GM19397 (cell line): ENCODE results near the gene MED15.

Experiments used
- ATAC-seq: cut with Tn5 transposase; IDR thresholded peaks from one replicate; pipeline ENCODE4 v1.9.1; 2021; ENCODE audit warnings: mild to moderate bottlenecking, moderate library complexity; ENCODE audit not compliant: unreplicated experiment

MED15 gene

GRCh38 chr22:20567993-20568417 is 60.6 kb downstream of the MED15 start:
- ATAC-seq: no peak

DNA sequence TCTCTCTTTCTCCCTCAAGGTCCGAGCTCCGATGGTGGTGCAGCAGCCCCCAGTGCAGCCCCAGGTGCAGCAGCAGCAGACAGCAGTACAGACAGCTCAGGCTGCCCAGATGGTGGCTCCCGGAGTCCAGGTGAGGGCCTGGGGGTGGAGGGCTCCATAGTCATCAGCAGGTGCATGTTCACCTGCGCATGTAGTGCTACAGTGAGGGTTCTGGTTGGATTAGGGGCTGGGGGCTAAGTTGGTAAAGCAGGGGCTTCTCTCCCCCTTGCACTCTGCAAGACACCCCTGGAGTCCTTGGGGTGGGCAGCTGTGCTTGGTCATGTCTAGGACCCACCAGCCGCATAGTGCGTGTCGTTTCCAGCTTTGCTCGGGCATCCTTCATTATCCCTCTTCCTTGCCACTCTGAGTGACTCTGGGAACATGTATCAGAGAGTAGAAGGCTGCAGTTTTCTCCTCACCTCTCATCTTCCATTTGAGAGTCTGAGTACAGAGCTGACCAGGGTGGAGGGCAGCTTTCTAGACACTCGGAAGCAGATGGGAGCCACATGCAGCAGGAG is 61.2 kb downstream of the MED15 start:
- no peak for ATAC-seq

DNA sequence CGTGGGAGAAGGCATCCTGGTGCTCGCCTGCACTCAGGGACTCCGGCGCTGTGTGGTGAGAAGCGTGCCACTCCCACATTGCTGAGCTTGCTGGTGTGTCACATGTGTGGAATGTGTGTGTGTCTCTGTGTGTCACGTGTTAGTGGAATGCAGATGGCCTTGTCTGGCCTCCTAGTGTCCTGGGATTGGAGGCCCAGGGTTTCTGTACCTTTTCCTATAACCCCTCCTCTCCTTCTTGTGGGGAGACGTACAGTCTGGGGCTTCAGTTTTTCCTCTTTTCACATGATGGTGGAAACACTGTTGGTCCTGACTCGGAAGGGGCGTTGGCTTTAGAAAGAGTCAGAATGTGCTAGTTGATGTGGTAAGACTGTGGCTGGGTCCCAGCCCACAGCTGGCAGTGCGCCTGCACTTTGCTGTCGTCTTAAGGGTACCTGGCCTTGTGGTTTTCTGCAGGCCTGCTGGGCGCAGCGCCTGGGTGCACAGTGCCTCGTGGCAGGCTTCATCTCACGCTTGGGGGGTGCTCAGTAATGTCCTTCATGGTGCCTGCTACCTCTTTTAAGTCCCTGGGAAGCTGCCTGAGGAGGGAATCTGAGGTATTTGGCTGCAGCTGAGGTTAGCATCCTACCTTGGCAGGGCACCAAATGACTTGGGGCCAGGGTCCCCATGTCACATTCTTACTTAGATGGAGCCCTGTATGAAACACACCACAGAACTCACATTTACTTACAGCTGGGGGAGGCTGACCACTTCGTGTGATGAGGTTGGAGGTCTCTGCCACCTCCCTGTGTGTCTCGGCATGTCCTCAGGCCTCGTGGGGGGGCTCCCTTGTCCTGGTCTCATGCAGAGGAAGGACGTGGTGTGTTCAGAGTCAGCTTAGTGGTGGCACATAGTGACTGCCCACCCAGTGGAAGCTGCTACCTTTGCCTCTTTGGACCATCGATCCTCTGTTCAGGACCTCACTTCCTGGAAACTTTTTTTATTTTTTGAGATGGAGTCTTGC is 61.9 kb downstream of the MED15 start:
- ATAC-seq: no peak

DNA sequence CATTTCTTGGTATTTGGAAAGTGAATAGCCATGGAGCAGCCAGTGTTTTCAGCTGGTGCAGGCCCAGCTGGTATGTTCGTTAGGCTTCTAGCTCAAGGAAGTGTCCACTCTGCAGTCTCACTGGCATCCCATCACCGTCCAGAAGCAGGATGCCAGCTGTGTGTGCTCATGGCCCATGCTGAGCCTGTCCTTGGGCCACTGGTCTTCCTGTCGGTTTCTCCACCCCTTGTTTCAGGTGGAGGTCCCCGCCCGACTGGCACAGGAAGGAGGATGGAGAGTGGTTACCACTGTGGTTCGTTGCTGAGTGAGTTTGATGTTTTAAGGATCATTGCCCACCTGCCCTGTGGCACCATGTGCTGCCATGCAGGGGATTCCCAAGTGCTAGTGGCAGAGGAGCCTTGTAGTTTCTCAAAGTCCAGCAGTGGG is 63.7 kb downstream of the MED15 start:
- ATAC-seq: no peak

GRCh38 chr22:20571531-20572007 is 64.2 kb downstream of the MED15 start:
- no peak for ATAC-seq

DNA sequence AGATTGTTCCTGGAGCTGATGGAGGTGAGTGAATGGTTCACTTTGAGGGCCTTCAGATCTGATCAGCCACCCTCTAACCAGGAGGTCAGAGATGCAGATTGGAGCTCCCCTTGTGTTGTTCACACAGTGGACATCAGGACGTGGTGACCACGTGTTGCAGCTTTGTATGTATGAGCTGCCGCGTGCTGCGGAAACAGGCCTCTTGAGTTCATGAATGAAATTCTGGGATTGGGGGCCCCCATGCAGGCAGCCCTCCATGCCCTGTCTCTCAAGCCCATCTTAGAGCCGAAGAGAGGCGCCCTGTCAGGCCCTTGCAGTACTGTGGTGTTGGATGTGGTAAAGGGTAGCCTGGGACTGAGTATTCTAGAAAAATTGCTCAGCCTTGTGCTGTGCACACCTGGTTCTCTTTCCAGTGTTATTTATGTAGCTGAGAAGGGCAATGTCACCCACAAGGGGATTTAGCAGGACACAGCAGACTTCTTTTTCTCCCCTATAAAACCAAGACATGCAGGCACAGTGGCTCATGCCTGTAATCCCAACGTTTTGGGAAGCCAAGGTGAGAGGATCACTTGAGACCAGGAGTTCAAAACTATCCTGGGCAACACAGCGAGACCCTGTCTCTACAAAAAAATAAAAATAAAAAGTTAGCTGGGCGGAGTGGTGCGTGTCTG is 64.9 kb downstream of the MED15 start:
- ATAC-seq: no peak

DNA sequence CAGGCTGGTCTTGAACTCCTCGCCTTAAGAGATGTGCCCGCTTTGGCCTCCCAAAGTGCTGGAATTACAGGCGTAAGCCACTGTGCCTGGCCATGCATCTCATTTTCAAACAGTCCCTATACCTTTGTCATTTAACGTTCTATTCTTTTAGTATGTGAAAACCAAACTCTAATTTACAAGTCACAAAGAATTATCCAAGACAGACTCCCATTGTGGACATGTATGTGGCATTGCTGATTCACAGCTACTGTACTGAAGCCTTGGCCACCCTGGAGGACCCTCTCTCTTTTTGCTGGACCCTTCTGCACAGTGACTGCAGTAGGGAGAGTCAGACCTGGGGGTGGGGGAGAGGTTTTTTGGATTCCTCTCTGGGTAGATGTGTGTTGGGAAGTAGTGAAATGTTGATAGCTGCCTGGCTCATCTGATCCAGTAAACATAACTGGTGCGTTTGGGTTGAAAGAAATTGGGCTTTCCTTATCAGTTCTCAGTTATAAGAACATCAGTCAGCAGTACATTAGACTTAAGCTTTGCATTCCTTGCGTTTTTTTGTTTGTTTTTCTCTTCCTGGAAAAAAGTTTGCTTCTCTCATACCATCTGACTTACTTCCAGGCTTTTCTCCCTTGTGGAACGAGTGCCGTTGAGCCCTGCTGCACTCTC is 65.9 kb downstream of the MED15 start:
- ATAC-seq: no peak

GRCh38 chr22:20573833-20574615 is 66.6 kb downstream of the MED15 start:
- no peak for ATAC-seq

DNA sequence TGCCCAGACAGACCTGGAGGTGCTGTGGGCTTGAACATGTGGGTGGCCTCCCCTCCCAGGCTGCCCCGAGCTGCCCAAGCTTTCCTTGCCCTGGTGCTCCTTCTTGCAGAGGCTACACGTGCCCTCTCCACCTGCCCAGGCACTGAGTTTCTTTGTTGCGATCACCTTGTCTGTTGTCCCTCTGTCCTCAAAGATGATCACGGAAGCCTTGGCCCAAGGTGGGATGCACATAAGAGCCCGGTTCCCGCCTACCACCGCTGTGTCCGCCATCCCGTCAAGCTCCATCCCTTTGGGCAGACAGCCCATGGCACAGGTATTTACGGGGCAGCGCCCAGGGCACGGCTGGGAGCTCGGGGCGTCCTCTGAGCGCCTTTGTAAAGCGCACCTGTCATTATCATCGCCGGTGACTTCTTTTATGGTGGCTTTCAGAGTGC is 67.5 kb downstream of the MED15 start:
- no peak for ATAC-seq

DNA sequence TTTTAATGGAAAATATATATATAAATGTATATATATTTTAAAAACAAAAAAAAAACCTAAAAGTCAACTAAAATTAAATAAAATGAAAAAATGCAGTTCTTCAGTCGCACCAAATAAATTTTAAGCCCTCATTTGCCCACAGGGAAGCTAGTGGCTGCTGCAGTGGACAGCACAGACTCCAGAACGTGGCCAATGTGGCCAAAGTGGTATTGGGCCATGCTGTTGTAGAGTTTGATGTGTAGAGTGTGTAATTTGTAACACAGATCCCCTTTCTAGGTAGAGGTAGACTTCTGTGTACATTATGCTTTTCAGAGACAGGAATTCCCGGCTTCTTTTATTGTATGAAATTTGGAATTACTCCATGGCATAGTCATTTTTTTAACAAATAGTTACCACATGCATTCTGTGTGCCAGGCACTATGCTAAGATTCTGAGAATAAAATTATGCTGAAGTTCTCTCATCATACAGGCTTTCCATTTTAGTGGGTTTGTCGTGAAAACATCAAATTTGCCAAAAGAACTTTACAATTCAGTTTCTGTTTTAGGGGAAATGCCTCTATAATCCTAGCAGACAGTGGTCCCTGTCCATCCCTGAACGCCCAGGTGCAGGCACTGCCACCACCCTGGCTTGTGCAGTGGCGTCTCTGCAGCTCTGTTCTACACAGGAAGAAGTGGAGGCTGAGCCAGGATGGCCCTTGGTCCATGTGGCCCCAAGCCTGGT is 68.5 kb downstream of the MED15 start:
- no peak for ATAC-seq

GRCh38 chr22:20576445-20576816 is 69.0 kb downstream of the MED15 start:
- no peak for ATAC-seq

DNA sequence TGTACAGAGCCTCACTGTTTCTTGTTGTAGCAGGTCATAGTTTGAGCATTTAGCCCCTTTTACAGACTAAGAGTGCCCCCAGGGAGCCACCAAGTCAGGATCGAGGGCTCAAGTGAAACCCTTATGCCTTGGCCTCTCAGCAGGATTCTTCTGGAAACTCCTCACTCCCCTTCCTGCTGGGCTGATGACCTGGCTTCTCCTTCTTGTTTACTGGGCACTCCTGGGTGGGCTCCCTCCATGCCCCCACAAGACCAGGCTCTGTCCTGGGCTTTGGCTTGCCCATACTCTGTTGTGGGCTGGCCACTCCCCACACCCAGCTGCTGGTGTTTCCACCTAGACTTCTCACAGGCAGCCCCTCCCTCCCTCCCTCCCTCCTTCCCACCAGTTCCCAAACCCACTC is 69.6 kb downstream of the MED15 start:
- ATAC-seq: no peak

DNA sequence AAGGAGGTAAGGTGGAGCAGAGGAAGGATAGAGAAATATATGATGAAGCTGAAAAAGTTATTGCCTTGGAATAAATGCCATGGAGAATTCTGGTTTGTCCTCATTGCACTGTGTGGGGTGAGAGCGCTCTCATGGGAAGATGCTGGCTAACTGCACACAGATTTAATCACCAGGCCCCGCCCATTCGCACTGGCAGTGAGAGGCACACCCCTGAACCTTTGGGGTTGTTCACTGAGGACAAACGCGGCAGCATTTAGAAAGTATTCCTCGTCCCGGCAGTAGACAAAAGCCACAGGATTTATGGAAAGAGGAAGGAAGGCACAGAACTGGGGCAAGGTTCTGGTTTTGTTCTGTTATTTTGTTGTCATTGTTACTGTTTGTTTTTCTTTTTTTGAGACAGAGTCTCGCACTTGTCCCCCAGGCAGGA is 70.2 kb downstream of the MED15 start:
- ATAC-seq: no peak

DNA sequence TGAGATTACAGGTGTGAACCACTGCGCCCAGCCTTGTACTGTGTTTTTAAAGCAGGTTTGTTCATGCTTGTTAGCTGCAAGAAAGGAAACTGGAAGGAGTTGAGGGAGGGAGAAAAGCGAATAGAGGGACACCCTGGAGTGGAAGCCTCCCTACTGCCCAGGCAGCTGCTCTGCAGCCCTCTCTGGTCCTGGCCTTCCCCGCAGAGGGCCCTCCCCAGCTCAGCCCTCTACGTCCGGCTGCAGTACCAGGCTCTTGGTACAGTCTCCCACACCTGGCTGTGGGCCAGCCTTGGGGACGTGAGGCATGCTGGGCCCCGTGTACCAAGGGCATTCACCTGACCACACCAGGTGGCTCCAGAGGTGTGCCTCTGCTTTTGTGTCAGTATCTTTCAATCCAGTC is 70.8 kb downstream of the MED15 start:
- ATAC-seq: no peak

DNA sequence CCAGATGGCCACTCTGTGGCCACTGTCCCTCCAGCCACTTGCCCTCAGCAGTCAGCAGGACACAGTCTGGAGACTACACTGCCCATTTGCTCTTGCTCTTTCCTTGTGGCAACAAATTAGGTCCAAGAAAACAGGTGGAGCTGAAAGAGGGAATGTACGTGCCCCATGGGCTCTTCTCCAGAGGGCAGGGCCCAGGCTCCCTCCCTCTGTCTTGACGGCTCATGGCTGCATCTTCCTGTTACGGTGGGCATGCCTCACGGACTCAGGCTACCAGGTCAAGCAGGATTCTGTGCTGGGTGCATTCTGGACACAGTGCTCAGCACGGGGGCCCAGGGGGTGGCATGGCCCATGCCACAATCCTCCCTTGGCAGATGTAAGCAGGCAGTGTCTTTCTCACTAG is 71.3 kb downstream of the MED15 start:
- no peak for ATAC-seq

GRCh38 chr22:20579273-20580120 is 72.1 kb downstream of the MED15 start:
- no peak for ATAC-seq

GRCh38 chr22:20580179-20580578 is 72.8 kb downstream of the MED15 start:
- no peak for ATAC-seq

GRCh38 chr22:20580611-20581502 is 73.4 kb downstream of the MED15 start:
- ATAC-seq: no peak
